Parathyroid adenoma (tissue), 2 donors: ENCODE data around the gene USP13.

Experiments used
- H2AFZ ChIP-seq: fragments of 300-600 bp; sonication (generic); one replicate; pipeline ENCODE4 v1.7.0; 2017; ENCODE audit warnings: antibody characterized with exemption, mild to moderate bottlenecking
- H3K27ac ChIP-seq: fragments of 300-600 bp; sonication (generic); one replicate; pipeline ENCODE4 v1.7.0; 2017
- H3K27me3 ChIP-seq: fragments of 300-600 bp; sonication (generic); one replicate; pipeline ENCODE4 v1.7.0; 2017; ENCODE audit warnings: low read length; ENCODE audit not compliant: control insufficient read depth, insufficient read depth
- H3K36me3 ChIP-seq: fragments of 300-600 bp; sonication (generic); one replicate; pipeline ENCODE4 v1.7.0; 2017; ENCODE audit warnings: low read length; ENCODE audit not compliant: control insufficient read depth, insufficient read depth
- H3K4me1 ChIP-seq: fragments of 300-600 bp; sonication (generic); one replicate; pipeline ENCODE4 v1.7.0; 2017; ENCODE audit warnings: control low read depth
- H3K4me2 ChIP-seq: fragments of 300-600 bp; sonication (generic); one replicate; pipeline ENCODE4 v1.7.0; 2017; ENCODE audit warnings: low read length
- H3K4me3 ChIP-seq: fragments of 300-600 bp; sonication (generic); one replicate; pipeline ENCODE4 v1.7.0; 2017; ENCODE audit warnings: low read depth, low read length
- H3K79me2 ChIP-seq: fragments of 300-600 bp; sonication (generic); one replicate; pipeline ENCODE4 v1.7.0; 2017; ENCODE audit warnings: control low read depth
- H3K9ac ChIP-seq: fragments of 300-600 bp; sonication (generic); one replicate; pipeline ENCODE4 v1.7.0; 2017; ENCODE audit warnings: mild to moderate bottlenecking
- H3K9me3 ChIP-seq: fragments of 300-600 bp; sonication (generic); one replicate; pipeline ENCODE4 v1.7.0; 2017; ENCODE audit warnings: low read length; ENCODE audit not compliant: control insufficient read depth
- CTCF ChIP-seq: fragments of 300-600 bp; sonication (generic); IDR thresholded peaks from one replicate; pipeline ENCODE4 v1.7.0; 2017; ENCODE audit warnings: antibody characterized with exemption, mild to moderate bottlenecking
- donor health status: primary hyperparathyroidism.

The USP13 gene, protein sequence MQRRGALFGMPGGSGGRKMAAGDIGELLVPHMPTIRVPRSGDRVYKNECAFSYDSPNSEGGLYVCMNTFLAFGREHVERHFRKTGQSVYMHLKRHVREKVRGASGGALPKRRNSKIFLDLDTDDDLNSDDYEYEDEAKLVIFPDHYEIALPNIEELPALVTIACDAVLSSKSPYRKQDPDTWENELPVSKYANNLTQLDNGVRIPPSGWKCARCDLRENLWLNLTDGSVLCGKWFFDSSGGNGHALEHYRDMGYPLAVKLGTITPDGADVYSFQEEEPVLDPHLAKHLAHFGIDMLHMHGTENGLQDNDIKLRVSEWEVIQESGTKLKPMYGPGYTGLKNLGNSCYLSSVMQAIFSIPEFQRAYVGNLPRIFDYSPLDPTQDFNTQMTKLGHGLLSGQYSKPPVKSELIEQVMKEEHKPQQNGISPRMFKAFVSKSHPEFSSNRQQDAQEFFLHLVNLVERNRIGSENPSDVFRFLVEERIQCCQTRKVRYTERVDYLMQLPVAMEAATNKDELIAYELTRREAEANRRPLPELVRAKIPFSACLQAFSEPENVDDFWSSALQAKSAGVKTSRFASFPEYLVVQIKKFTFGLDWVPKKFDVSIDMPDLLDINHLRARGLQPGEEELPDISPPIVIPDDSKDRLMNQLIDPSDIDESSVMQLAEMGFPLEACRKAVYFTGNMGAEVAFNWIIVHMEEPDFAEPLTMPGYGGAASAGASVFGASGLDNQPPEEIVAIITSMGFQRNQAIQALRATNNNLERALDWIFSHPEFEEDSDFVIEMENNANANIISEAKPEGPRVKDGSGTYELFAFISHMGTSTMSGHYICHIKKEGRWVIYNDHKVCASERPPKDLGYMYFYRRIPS

DNA sequence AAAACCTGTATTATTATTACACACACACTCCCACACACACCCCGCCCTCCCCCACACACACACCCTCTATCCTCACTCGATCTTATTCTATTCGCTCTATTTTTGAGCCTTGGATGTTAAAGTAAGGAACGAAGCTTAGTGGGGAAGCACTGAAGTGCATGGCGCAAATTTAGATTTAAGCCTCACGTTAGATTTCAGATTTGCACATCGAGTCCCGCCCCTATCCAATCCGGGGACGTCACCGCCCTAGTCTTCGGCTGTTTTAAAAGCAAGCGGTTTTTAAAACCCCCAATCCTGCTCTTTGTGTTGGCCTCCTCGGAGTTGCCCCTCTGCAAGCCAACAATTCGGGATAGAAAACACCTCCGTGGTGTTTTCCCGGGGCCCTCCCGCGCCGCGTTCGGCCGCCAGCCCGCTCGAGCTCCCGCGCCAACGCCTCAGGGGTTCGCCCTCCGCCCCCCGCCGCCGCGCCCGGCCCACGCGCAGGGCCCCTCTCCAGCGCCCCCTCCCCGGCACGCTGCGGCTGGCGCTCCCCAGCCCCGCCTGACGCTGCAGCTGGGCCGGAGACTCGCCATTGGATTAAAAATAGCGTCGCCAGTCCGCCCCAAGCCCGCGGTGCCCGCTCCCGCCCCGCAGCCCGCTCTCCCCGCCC is at the start of gene USP13:
USP13 (plus strand) TSS at position 594 of the 649 bp plus-strand sequence. CDS start 186 bp downstream, outside the sequence.
- no peaks in the 10 kb centered on the region for H3K36me3 ChIP-seq
- H3K4me1 ChIP-seq, result no peaks in the 10 kb centered on the region
- peaks cover 17% of the 10 kb centered on the region for H3K79me2 ChIP-seq
- H3K27me3 ChIP-seq, result no peaks in the 10 kb centered on the region
- peak within 1 kb of the TSS; percentile 85 for H3K4me2 ChIP-seq
- peak within 1 kb of the TSS; percentile 97 for H2AFZ ChIP-seq
- H3K27ac ChIP-seq, result peak within 1 kb of the TSS; percentile 90
- peak within 1 kb of the TSS; percentile 67 for H3K4me3 ChIP-seq
- TF ChIP-seq CTCF, result no peak
- H3K9me3 ChIP-seq, result no peaks in the 10 kb centered on the region
- H3K9ac ChIP-seq, result peak within 1 kb of the TSS; percentile 69

DNA sequence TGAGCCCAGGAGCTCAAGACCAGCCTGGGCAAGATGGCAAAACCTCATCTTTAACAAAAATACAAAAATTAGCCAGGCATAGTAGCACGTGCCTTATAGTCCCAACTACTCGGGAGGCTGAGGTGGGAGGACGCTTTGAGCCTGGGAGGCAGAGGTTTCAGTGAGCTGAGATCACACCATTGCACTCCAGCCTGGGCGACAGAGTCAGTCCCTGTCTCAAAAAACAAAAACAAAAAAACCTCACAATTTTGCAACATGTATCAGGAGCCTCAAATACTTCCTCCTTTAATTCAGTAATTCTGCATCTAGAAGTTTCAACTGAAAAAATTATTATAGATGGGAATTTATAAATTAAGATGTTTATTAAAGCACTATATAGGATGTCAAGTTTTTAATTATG is 49.5 kb upstream of the USP13 start:
- no peak overlapping the region for H3K9ac ChIP-seq

DNA sequence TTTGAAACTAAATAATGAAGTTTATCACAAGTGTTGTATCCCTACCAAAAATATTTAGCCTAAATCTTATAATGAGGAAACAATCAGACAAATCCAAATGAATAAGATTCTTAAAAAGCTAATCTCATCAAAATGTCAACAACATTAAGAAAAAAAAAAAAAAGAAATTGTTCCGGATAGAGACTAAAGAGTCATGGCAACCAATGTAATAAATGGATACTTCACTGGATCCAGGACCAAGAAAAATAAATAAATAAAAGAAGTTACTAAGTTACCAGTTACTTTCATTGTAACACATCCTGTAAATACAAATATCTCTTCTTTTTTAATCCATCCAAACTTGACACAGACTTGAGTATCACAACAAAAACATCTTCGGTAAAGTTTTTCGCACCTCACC is 49.0 kb upstream of the USP13 start:
- Histone ChIP-seq H2AFZ (peak overlapping the region; percentile 91), H3K9ac (peak overlapping the region; percentile 77), H3K36me3 (no peaks in the 10 kb centered on the region), H3K4me3 (peak overlapping the region; percentile 99), H3K27me3 (no peaks in the 10 kb centered on the region), H3K4me2 (peak overlapping the region; percentile 98), H3K9me3 (no peaks in the 10 kb centered on the region), H3K79me2 (peaks cover 28% of the 10 kb centered on the region), H3K27ac (peak overlapping the region; percentile 89), H3K4me1 (no peaks in the 10 kb centered on the region)
- no peak for TF ChIP-seq CTCF

More for the DNA sequence above, 49.5 kb upstream of the USP13 start:
- no peaks in the 10 kb centered on the region for H3K4me1 ChIP-seq
- H3K4me3 ChIP-seq, result no peak overlapping the region
- H3K4me2 ChIP-seq, result peak overlapping the region; percentile 98
- H3K36me3 ChIP-seq, result no peaks in the 10 kb centered on the region
- no peak for TF ChIP-seq CTCF
- H2AFZ ChIP-seq, result no peak overlapping the region
- H3K27me3 ChIP-seq, result no peaks in the 10 kb centered on the region
- no peak overlapping the region for H3K27ac ChIP-seq
- peaks cover 27% of the 10 kb centered on the region for H3K79me2 ChIP-seq
- no peaks in the 10 kb centered on the region for H3K9me3 ChIP-seq

DNA sequence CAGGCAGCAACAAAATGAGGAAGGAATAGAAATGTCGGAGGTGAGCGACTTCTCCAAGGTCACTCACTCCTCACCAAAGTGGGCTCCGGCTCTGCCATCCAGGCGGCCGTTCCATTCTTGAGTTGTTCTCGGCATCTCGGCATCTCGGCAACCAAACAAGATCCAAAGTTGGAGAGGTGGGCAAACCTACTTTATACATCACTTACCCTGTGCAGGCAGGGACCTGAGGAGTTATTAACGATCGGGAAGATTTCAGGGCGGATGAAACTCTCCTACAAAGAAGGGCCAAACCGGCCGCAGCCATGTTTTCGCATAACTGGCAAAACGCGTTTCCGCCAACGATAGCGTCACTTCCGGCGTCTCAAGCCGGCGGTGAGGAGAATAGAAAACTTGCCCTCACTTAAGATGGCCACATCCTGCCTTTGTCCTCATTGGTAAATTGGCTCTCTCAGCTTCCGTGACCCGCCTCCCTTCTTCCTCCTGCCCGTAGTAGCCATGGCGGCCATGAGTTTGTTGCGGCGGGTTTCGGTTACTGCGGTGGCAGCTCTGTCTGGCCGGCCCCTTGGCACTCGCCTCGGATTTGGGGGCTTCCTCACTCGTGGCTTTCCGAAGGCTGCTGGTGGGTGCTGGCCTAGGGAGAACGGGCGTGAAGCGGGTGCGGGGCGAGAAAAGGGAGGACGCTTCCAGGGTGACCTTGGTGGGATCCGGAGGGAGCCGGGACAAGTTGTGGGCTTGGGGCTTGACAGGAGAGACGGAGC is 48.3 kb upstream of the USP13 start, which contains the start of the genes MRPL47 and NDUFB5:
MRPL47 (minus strand) TSS at position 318 of the 758 bp plus-strand sequence; CDS start at position 304, 14 bp downstream.
NDUFB5 (plus strand) TSS at position 474 of the 758 bp plus-strand sequence; CDS start at position 496, 22 bp downstream.
- no peaks in the 10 kb centered on the region for H3K36me3 ChIP-seq
- peak within 1 kb of the TSS; percentile 91 for H2AFZ ChIP-seq
- H3K9ac ChIP-seq, result peak within 1 kb of the TSS; percentile 77
- H3K27me3 ChIP-seq, result no peaks in the 10 kb centered on the region
- H3K4me2 ChIP-seq, result peak within 1 kb of the TSS; percentile 98
- no peak for TF ChIP-seq CTCF
- H3K27ac ChIP-seq, result peak within 1 kb of the TSS; percentile 89
- H3K4me1 ChIP-seq, result no peaks in the 10 kb centered on the region
- H3K4me3 ChIP-seq, result peak within 1 kb of the TSS; percentile 99
- peaks cover 34% of the 10 kb centered on the region for H3K79me2 ChIP-seq
- no peaks in the 10 kb centered on the region for H3K9me3 ChIP-seq
